Panc1 (cell line): ENCODE measurements around the gene IGSF11.

Experiments used
- CTCF ChIP-seq: fragments of 450-650 bp; IDR thresholded peaks from 2 replicates; pipeline ENCODE4 v1.5.1; 2017; ENCODE audit warnings: mild to moderate bottlenecking
- POLR2AphosphoS5 ChIP-seq: IDR thresholded peaks from 2 replicates; pipeline ENCODE4 v1.6.1; 2012; ENCODE audit warnings: mild to moderate bottlenecking, low read depth, low read length, moderate library complexity
- SIN3A ChIP-seq: IDR thresholded peaks from 2 replicates; pipeline ENCODE4 v1.6.1; 2012; ENCODE audit warnings: low read depth, mild to moderate bottlenecking, low read length, moderate library complexity, borderline replicate concordance; ENCODE audit not compliant: insufficient read depth
- TCF7L2 ChIP-seq: IDR thresholded peaks from 2 replicates; pipeline ENCODE4 v1.6.1; 2011; ENCODE audit warnings: mild to moderate bottlenecking, low read depth, low read length, inconsistent platforms
- TF ChIP-seq, protein P1 (sequence below), 2 experiments: IDR thresholded peaks; 2 replicates each; pipeline ENCODE4 v1.6.1; 2011 to 2012; ENCODE audit warnings: low read depth in 2 of 2, control low read depth in 1 of 2, low read length in 1 of 2, mild to moderate bottlenecking in 1 of 2, moderate library complexity in 1 of 2; ENCODE audit not compliant: insufficient read depth in 1 of 2

DNA sequence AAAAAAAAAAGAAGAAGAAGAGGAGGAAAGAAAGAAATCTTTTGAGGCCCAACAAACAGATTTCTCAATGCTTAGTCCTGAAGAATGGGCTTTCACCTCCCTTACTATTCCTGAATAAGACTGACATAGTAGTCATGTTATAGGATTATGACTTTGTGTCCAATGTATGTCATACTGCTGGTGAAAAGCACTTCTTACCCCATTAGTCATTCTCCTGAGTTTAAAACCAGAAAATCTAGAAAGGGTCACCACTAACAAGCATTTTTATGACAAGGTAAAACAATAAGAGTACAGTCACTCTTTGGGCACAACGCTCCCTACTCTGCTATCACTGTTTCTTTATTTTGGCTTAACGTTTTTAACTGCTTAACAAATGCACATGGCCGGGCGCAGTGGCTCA, 88.2 kb downstream of the IGSF11 start:
- TF ChIP-seq POLR2AphosphoS5 (no peak), CTCF (no peak), SIN3A (no peak), TCF7L2 (no peak)
- TF ChIP-seq, protein P1, sequence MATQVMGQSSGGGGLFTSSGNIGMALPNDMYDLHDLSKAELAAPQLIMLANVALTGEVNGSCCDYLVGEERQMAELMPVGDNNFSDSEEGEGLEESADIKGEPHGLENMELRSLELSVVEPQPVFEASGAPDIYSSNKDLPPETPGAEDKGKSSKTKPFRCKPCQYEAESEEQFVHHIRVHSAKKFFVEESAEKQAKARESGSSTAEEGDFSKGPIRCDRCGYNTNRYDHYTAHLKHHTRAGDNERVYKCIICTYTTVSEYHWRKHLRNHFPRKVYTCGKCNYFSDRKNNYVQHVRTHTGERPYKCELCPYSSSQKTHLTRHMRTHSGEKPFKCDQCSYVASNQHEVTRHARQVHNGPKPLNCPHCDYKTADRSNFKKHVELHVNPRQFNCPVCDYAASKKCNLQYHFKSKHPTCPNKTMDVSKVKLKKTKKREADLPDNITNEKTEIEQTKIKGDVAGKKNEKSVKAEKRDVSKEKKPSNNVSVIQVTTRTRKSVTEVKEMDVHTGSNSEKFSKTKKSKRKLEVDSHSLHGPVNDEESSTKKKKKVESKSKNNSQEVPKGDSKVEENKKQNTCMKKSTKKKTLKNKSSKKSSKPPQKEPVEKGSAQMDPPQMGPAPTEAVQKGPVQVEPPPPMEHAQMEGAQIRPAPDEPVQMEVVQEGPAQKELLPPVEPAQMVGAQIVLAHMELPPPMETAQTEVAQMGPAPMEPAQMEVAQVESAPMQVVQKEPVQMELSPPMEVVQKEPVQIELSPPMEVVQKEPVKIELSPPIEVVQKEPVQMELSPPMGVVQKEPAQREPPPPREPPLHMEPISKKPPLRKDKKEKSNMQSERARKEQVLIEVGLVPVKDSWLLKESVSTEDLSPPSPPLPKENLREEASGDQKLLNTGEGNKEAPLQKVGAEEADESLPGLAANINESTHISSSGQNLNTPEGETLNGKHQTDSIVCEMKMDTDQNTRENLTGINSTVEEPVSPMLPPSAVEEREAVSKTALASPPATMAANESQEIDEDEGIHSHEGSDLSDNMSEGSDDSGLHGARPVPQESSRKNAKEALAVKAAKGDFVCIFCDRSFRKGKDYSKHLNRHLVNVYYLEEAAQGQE (IDR thresholded peaks at IDR 0.05; ENCODE audit: insufficient read depth in 1 of 2, low read depth in 2 of 2, low read length in 1 of 2): no peak
